Type B pancreatic cell (in vitro differentiated cells): Measurements from ENCODE around the gene CENPP. TPM values are rescaled to one million over a fixed set of nuclear protein-coding genes. Genes with fewer than 3 reads are reported as not detected.
"Not testable (repeated sequence)": the region's sequence is repeated elsewhere in the genome, so short reads cannot be mapped to it uniquely, and the experiment has no call there.

Experiments used
- DNase-seq: peaks from one replicate; pipeline ENCODE4 v3.0.0; 2021; ENCODE audit warnings: mixed read lengths; ENCODE audit not compliant: unreplicated experiment; ENCODE audit errors: extremely low spot score
- H3K27ac Mint-ChIP-seq: 2 replicates; pipeline ENCODE4 v1.8.0; 2021; ENCODE audit warnings: mild to moderate bottlenecking, mixed read lengths
- H3K27me3 Mint-ChIP-seq: 2 replicates; pipeline ENCODE4 v1.8.0; 2021; ENCODE audit warnings: mixed read lengths
- H3K36me3 Mint-ChIP-seq: 2 replicates; pipeline ENCODE4 v1.8.0; 2021; ENCODE audit warnings: mixed read lengths
- H3K4me1 Mint-ChIP-seq: one replicate; pipeline ENCODE4 v1.8.0; 2021; ENCODE audit warnings: mixed read lengths; ENCODE audit not compliant: unreplicated experiment
- H3K4me3 Mint-ChIP-seq: 2 replicates; pipeline ENCODE4 v1.8.0; 2021; ENCODE audit warnings: mild to moderate bottlenecking, mixed read lengths
- H3K9me3 Mint-ChIP-seq: 2 replicates; pipeline ENCODE4 v1.8.0; 2021; ENCODE audit warnings: mixed read lengths
- total RNA-seq: library from RNA; stranded (reverse); gene quantifications from 2 replicates; pipeline ENCODE4 v1.2.1, GENCODE V29; 2021; ENCODE audit warnings: low replicate concordance
- TF ChIP-seq, protein P1 (sequence below): fragments of 200-600 bp; sonication (generic); conservative IDR thresholded peaks from 2 replicates; pipeline ENCODE4 v1.5.0; 2021; ENCODE audit warnings: antibody characterized with exemption, mild to moderate bottlenecking

CENPP gene
- total RNA-seq, 1 donor from 2014 or later, result 7.6 TPM

DNA sequence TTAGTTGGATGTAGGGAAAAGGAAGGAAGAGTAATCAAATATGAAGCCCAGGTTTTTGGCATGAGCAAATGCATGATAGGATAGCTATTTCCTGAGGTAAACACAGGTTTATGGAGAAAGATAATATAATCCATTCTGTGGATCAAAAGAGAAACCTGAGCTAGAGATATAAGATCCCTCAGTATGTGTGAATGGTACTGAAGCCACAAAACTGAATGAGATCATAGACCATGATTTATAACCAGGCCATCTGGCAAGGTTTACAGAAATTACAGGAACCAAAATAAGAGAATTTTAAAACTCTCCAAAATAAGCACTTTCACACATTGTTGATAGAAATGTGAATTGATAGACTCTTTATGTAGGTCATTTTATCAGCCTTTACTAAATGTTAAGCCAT is 238.8 kb downstream of the CENPP start:
- Mint-ChIP-seq H3K9me3 (no peaks in the 10 kb centered on the region), H3K4me3 (no peak overlapping the region), H3K27ac (no peak overlapping the region), H3K27me3 (no peaks in the 10 kb centered on the region), H3K4me1 (peaks cover 8% of the 10 kb centered on the region), H3K36me3 (no peaks in the 10 kb centered on the region)
- TF ChIP-seq, protein P1, sequence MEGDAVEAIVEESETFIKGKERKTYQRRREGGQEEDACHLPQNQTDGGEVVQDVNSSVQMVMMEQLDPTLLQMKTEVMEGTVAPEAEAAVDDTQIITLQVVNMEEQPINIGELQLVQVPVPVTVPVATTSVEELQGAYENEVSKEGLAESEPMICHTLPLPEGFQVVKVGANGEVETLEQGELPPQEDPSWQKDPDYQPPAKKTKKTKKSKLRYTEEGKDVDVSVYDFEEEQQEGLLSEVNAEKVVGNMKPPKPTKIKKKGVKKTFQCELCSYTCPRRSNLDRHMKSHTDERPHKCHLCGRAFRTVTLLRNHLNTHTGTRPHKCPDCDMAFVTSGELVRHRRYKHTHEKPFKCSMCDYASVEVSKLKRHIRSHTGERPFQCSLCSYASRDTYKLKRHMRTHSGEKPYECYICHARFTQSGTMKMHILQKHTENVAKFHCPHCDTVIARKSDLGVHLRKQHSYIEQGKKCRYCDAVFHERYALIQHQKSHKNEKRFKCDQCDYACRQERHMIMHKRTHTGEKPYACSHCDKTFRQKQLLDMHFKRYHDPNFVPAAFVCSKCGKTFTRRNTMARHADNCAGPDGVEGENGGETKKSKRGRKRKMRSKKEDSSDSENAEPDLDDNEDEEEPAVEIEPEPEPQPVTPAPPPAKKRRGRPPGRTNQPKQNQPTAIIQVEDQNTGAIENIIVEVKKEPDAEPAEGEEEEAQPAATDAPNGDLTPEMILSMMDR, result no peak
- DNase-seq, result no peak

DNA sequence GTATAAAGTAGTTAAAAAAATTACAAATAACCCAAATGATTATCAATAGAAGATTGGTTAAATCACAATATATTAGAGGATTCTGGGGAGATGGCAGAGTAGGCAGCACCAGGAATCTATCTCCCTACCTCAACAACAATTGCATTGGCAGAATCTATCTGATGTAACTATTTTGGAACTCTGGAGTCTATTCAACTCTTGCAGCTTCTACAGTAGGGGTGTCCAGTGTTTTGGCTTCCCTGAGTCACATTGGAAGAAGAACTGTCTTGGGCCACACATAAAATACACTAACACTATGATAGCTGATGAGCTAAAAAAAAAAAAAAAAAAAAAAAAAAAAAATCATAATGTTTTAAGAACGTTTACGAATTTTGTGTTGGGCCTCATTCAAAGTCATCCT is 239.2 kb downstream of the CENPP start:
- Mint-ChIP-seq H3K9me3 (no peaks in the 10 kb centered on the region), H3K4me1 (peaks cover 8% of the 10 kb centered on the region), H3K36me3 (no peaks in the 10 kb centered on the region), H3K27me3 (no peaks in the 10 kb centered on the region), H3K4me3 (no peak overlapping the region), H3K27ac (no peak overlapping the region)
- TF ChIP-seq, protein P1, result no peak
- no peak for DNase-seq

DNA sequence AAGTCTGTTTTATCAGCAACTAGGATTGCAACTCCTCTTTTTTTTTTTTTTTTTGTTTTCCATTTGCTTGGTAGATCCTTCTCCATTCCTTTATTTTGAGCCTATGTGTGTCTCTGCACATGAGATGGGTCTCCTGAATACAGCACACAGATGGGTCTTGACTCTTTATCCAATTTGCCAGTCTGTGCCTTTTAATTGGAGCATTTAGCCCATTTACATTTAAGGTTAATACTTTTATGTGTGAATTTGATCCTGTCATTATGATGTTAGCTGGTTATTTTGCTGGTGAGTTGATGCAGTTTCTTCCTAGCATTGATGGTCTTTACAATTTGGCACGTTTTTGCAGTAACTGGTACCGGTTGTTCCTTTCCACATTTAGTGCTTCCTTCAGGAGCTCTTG is 246.1 kb downstream of the CENPP start:
- not testable (repeated sequence) for H3K27me3 Mint-ChIP-seq, H3K36me3 Mint-ChIP-seq, H3K4me3 Mint-ChIP-seq, H3K27ac Mint-ChIP-seq, H3K4me1 Mint-ChIP-seq, DNase-seq, H3K9me3 Mint-ChIP-seq

DNA sequence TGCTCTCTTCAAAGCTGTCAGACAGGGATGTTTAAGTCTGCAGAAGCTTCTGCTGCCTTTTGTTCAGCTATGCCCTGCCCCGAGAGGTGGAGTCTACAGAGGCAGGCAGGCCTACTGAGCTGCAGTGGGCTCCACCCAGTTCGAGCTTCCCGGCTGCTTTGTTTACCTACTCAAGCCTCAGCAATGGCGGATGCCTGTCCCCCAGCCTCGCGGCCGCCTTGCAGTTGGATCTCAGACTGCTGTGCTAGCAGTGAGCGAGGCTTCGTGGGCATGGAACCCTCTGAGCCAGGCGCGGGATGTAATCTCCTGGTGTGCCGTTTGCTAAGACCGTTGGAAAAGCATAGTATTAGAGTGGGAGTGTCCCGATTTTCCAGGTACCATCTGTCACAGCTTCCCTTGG is 247.9 kb downstream of the CENPP start:
- not testable (repeated sequence) for H3K36me3 Mint-ChIP-seq, H3K9me3 Mint-ChIP-seq, H3K27ac Mint-ChIP-seq, DNase-seq, H3K4me1 Mint-ChIP-seq, H3K27me3 Mint-ChIP-seq, H3K4me3 Mint-ChIP-seq

DNA sequence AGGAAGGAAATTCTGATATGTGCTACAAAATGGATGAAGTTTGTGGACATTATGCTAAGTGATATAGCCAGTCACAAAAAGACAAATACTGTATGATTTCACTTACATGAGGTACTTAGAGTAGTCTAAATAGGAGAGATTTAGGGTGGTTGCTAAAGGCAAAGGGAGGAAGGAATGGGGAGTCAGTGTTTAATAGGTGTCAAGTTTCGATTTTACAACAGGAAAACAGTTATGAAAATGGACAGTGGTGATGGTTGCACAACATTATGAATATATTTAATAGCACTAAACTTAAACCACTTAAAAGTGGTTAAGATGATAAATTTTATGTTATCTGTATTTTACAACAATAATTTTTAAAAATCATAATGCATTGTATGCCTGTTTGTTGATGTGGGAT is 250.4 kb downstream of the CENPP start:
- no peak overlapping the region for H3K4me3 Mint-ChIP-seq
- no peaks in the 10 kb centered on the region for H3K27me3 Mint-ChIP-seq
- no peak for DNase-seq
- H3K4me1 Mint-ChIP-seq, result no peaks in the 10 kb centered on the region
- H3K9me3 Mint-ChIP-seq, result no peaks in the 10 kb centered on the region
- no peaks in the 10 kb centered on the region for H3K36me3 Mint-ChIP-seq
- no peak overlapping the region for H3K27ac Mint-ChIP-seq
- TF ChIP-seq, protein P1, result no peak

DNA sequence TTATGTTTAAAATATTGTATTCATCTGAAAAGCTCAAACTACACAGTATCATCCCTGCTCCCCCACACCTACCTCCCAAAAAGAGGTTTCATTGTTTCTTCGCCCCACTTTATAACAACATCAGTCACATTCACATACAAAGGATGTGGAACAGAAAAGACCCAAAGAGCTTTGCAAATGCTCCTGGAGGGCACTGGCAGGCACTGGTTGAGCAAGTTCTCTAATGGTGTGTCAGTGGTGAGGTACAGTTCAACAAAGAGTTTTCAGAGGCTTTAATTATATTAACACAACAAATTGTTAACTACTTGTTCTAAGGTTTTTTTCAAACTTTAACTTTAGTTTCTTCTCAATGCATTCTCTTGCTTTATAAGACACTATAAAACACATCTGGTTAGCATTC is 264.2 kb downstream of the CENPP start:
- no peaks in the 10 kb centered on the region for H3K36me3 Mint-ChIP-seq

DNA sequence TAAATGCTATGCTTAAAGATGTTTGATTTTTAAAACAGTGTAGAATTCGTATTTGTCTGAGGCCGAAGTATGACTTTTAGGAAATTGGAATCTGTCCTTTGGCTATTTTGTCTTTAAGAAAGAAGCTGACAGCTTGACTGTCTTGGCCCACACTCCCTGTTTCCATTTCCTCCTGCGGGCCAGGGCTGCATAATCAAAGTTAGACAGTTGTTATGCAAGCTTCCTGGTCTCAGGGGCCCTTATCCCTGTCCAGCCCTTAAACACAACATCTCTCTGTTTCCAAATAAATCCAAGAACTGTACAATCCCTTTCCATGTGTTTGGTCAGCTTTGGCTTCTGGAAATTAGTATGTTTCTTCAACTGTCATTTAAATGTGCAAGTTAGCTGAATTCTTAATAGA is 264.6 kb downstream of the CENPP start:
- peaks cover 5% of the 10 kb centered on the region for H3K9me3 Mint-ChIP-seq
- no peaks in the 10 kb centered on the region for H3K36me3 Mint-ChIP-seq
- H3K4me3 Mint-ChIP-seq, result peak overlapping the region; percentile 34
- TF ChIP-seq, protein P1, result no peak
- H3K27ac Mint-ChIP-seq, result peak overlapping the region; percentile 57
- DNase-seq, result no peak
- H3K27me3 Mint-ChIP-seq, result no peaks in the 10 kb centered on the region
- H3K4me1 Mint-ChIP-seq, result peaks cover 4% of the 10 kb centered on the region

More for the DNA sequence above, 264.2 kb downstream of the CENPP start:
- TF ChIP-seq, protein P1, result no peak
- Mint-ChIP-seq H3K27ac (peak overlapping the region; percentile 57), H3K27me3 (no peaks in the 10 kb centered on the region), H3K9me3 (peaks cover 5% of the 10 kb centered on the region), H3K4me3 (no peak overlapping the region), H3K4me1 (peaks cover 4% of the 10 kb centered on the region)
- no peak for DNase-seq
